IPS DF 19.7 (cell line): ENCODE results near the gene NLGN1.
A peak's percentile ranks its signal among the peaks of the same experiment; 100 is the strongest.
"Not testable (repeated sequence)": the region's sequence is repeated elsewhere in the genome, so short reads cannot be mapped to it uniquely, and the experiment has no call there.

Experiments
- DNase-seq: peaks from one replicate; pipeline ENCODE4 v3.0.0-alpha.2; 2013; ENCODE audit warnings: low read depth, low spot score

Gene NLGN1

GRCh38 chr3:174216946-174217718 lies 819.6 kb downstream of the NLGN1 start:
- no peak for DNase-seq

- no peak for DNase-seq
These were observed 820.5 kb downstream of the NLGN1 start for GRCh38 chr3:174218016-174218415.

- DNase-seq = no peak
These were observed 822.2 kb downstream of the NLGN1 start for GRCh38 chr3:174219738-174220137.

DNA sequence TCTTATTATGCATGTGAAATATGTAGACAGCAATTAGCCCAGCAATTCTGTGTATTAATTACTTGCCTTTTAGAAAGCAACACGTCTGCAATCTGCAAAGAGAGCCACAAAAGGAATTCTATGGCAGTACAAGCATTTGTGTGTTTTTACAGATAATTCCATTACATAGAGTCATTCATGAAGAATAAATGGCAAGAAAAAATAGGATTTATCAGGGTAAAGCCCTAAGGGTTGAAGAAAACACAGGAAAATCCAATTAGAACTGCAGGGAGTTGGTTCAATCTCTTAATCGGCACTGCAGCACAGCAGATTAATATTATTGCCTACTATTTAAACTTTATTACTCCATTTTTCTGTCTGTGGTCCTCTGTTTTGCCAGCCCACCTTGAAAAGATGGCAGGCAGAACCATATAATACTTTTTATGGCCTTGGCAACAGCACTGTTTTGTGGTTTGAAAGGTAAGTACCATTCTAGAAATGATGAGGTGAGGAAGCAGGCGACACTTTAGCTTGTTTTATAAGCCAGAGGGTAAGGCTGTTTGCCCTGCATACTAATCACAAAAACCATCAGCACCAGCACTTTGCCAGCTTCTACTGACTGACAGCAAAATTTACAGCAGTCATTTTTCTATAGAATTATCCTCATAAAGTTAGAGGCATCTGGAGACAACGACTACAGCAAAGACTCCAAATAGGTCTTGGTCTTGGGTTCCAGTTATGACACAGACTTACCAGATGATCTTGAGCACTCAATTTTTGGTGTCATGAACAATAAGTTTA lies 823.4 kb downstream of the NLGN1 start:
- DNase-seq = no peak

DNA sequence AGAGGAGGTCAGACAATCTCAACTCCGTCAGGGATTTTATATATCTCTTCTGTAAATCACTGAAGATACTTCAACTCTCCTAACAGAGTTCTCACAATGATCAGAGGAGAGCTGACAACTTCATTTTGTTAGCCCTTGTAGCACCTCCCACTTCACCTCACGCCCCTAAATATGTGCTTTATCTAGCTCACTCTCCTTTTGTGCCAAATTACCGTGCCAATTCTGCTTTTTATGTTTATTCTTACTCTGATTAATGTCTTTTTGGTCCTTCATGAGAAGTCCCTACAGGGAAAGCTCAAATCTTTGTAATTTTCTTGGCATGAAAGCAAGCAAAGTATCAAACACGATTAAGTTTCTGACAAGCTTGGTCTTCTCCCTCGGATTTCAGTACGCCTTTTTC lies 825.5 kb downstream of the NLGN1 start:
- no peak for DNase-seq

- no peak for DNase-seq
These were observed 826.1 kb downstream of the NLGN1 start for GRCh38 chr3:174223626-174224025.

- no peak for DNase-seq
These were observed 832.4 kb downstream of the NLGN1 start for GRCh38 chr3:174229916-174230315.

DNA sequence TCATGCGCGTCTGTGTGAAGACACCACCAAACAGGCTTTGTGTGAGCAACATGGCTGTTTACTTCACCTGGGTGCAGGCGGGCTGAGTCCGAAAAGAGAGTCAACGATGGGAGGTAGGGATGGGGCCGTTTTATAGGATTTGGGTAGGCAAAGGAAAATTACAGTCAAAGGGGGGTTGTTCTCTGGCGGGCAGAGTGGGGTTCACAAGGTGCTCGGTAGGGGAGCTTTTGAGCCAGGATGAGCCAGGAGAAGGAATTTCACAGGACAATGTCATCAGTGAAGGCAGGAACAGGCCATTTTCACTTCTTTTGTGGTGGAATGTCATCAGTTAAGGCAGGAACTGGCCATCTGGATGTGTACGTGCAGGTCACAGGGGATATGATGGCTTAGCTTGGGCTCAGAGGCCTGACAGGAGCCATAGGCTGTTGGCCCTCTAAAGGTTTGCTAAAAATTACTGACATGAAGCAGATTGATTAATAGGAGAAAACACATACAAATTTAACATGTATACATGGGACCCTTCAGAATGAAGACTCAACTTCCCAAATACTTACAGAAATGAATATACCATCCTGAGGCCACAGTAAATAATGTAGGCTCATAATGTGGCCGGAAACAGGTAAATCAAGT lies 834.6 kb downstream of the NLGN1 start:
- DNase-seq = not testable (repeated sequence)

DNA sequence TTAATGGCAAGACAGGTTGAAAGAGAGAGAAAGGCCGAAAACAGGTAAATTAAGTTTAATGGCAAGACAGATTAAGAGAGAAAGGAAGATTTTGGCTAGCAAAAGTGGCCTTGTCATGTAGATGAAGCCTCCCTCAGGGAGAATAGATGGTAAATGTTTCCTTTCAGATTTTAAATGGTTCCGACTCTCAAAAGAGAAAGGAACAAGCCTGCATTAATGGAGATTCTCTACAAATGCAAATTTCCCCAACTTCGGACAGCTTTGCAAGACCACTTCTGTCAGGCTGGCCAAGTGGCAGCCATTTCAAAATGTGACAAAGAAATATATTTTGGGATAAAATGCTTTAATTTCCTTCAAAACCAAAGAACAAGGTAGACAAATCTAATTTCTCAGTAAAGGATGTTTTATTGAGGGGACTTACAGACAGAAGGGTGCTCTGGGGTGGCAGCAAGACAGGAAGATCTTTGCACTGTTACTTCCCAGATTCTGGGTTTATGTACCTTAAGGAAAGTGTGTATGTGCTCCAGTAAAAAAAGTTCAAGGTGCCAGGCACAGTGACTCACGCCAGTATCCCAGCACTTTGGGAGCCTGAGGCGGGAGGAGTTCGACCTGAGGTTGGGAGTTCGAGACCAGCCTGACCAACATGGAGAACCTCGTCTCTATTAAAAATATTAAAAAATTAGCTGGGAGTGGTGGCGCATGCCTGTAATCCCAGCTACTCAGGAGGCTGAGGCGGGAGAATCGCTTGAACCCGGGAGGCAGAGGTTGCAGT lies 835.3 kb downstream of the NLGN1 start:
- peak; percentile 96 for DNase-seq

DNA sequence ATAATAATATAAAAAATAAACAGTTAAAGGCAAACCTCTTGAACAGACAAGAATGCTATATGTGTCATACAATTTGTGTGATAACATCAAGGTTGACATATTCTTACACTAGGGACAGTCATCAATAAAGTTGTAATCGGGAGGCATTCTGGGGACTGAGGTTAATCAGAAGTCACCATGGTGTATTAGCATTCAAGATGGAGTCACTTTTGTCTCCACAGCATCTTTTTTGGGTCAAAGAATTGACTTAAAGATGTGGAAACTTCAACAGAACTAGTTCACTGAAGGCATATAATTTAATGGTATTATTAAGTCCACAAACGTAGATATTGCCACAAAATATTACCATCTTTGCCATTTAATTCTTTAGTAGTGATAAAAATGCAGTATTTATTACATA lies 836.0 kb downstream of the NLGN1 start:
- DNase-seq = no peak

DNA sequence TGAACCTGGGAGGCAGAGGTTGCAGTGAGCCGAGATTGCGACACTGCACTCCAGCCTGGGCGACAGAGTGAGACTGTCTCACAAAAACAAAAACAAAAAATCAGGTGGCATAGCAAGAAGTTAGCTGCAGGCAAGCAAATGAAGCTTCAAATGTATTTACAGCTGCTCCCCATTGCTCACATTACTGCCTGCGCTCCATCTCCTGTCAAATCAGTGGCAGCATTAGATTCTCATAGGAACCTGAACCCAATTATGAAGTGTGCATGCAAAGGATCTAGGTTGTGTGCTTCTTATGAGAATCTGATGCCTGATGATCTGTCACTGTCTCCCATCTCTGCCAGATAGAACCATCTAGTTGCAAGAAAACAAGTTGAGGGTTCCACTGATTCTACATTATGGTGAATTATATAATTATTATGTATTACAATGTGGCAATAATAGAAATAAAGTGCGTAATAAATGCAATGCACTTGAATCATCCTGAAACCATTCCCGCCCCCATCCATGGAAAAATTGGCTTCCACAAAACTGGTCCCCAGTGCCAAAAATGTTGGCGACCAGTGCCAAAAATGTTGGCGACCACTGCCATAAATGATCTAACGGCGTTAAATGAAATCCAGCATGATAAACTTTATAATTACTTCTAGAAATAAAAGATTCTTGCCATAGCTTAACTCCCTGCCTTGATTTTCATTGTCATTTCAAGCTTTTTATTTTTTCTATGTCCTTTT lies 844.9 kb downstream of the NLGN1 start:
- no peak for DNase-seq

DNA sequence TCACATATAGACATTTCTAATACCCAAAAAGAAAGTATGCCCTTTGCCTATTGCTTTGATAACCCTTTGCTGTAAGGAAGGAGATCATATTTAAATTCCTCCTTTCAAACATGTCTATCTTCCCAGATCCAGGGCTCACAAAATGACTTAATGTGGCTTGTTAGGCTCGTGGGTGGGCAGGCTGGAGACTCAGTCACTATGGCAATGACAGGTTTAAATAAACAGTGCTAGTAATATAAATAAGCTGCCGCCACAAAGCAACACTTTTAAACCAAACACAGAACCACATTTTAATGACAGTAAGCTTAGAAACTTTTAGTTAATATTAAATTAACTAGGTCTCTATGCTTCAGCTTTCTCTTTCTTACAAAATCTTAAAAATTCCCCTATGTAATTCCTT lies 845.6 kb downstream of the NLGN1 start:
- no peak for DNase-seq

DNA sequence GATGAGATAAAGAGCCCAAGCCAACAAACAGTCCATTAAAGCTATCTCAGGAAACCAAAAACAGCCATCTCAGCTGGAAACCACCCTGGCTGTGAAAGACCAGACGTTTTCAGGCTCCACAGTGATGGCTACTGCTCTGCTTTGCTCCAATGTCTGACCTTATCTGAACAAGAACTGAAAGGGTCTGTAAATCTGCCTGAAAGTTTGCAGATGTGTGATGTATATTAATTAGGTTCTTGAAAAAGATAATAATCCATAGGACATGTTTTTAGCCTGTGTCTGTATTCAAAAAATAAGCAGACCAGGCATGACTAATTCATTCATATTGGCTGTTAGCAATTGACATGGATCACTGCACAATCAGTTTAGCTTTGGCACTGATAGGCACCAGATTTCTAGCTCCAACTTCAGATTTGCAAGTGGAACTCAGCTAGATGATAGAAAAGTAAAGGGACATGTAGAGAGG lies 850.2 kb downstream of the NLGN1 start:
- DNase-seq = no peak

DNA sequence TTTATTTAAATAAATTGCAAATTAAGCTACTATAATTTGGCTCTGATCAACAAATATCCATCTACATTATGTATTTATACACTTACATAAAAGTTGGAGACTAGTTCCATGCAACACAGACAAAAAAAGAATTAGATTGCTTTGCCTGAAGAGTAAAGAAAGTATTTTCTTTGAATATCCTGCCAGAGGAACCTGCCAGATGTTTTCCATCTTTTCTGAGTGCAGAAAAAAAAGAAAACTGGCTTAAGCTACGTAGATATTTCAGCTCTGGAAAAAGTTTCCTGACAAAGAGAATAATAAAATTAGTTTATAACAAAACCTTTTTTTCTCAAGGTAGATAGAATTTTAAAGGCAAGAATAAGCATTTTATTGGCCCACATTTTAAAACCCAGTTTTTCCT lies 854.1 kb downstream of the NLGN1 start:
- DNase-seq = no peak

GRCh38 chr3:174253196-174253823 lies 855.8 kb downstream of the NLGN1 start:
- no peak for DNase-seq

GRCh38 chr3:174253940-174254339 lies 856.4 kb downstream of the NLGN1 start:
- no peak for DNase-seq

GRCh38 chr3:174255454-174255853 lies 857.9 kb downstream of the NLGN1 start:
- DNase-seq = no peak

GRCh38 chr3:174266476-174266875 lies 868.9 kb downstream of the NLGN1 start:
- no peak for DNase-seq

- DNase-seq = no peak
These were observed 870.5 kb downstream of the NLGN1 start for GRCh38 chr3:174268061-174268460.

DNA sequence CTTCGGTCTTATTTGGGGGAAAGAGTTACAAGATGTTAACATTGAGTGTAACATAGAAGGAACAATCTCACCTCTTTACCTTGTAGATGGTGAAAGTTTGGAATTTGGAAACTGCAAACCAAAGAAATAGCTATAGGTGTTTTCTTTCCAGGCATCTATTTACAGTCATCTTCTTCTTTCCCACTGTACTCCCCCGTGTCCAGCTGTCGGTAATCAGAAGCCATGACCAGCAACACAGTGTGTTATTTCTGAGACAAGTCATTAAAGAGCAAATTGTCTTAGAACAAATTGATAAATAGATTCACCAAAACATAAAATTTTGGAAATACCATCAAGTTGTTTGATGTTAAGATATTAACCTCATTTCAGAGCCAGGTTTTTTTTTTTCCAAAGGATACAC lies 871.0 kb downstream of the NLGN1 start:
- DNase-seq = no peak

DNA sequence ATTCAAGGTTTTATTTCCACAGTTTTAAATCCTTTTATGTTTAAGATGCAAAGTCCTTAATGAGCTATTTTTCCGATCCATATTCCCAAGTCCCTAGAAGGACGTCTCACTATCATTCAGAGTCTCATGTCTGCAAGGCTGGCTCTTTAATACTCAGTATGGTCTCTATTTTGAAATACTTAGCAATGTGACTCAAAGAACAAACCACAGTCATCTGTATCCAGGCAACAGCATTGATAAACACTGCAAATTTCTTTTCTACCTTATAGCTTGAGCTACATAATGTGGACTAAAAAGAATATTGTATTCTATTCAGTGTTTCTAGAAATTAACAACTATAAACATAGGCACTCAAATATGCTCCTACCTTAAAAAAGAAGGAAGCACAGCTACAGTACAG lies 873.3 kb downstream of the NLGN1 start:
- no peak for DNase-seq
